SK-N-MC (cell line): ENCODE measurements around the gene FAM240B.

Source experiments
- DNase-seq: peaks from one replicate; pipeline ENCODE4 v3.0.0-alpha.2; 2011; ENCODE audit warnings: low read depth, low spot score
- H3K27ac ChIP-seq: fragments of 200-600 bp; sonication (generic); 2 replicates; pipeline ENCODE4 v1.5.1; 2016; ENCODE audit warnings: mixed run types
- H3K36me3 ChIP-seq: fragments of 200-600 bp; sonication (generic); 2 replicates; pipeline ENCODE4 v1.6.1; 2017; ENCODE audit warnings: antibody characterized with exemption, low read length, mixed read lengths; ENCODE audit not compliant: insufficient read depth
- H3K4me3 ChIP-seq: fragments of 200-600 bp; sonication (generic); 2 replicates; pipeline ENCODE4 v1.5.1; 2016
- H3K9ac ChIP-seq: fragments of 200-600 bp; sonication (generic); 2 replicates; pipeline ENCODE4 v1.8.0; 2017; ENCODE audit warnings: mixed run types, mixed read lengths; ENCODE audit not compliant: insufficient read length
- H3K9me3 ChIP-seq: fragments of 200-600 bp; sonication (generic); 2 replicates; pipeline ENCODE4 v1.6.1; 2017; ENCODE audit warnings: low read depth, mild to moderate bottlenecking, antibody characterized with exemption, low read length, moderate library complexity, mixed read lengths
- EZH2 ChIP-seq: fragments of 200-600 bp; sonication (generic); IDR thresholded peaks from one replicate; pipeline ENCODE4 v1.6.1; 2017; ENCODE audit warnings: antibody characterized with exemption
- FOXP2 ChIP-seq: optimal IDR thresholded peaks from 2 replicates; pipeline ENCODE3; 2011; ENCODE audit warnings: mild to moderate bottlenecking, moderate library complexity; ENCODE audit not compliant: insufficient read depth; ENCODE audit errors: extremely low read length, control extremely low read depth
- POLR2AphosphoS5 ChIP-seq: IDR thresholded peaks from 2 replicates; pipeline ENCODE4 v1.6.1; 2012; ENCODE audit warnings: mild to moderate bottlenecking, low read depth, low read length, borderline replicate concordance

The FAM240B gene

DNA sequence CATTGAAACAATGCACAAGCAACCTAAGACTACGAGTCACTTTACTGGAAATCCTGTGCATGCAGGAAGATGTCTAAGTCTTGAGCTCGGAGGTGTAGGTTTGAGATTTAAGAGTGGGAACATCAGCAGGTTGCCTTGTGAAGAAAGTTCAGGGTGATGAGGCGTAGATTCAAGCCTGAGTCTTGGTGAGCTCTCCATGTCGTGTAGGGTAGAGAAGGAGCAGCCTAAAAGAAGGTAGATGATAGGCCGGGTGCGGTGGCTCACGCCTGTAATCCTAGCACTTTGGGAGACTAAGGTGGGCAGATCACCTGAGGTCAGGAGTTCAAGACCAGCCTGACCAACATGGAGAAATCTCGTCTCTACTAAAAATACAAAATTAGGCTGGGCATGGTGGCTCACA is 69.4 kb downstream of the FAM240B start:
- no peaks in the 10 kb centered on the region for H3K9me3 ChIP-seq
- H3K4me3 ChIP-seq, result no peak overlapping the region
- no peak for DNase-seq
- no peaks in the 10 kb centered on the region for H3K36me3 ChIP-seq
- TF ChIP-seq FOXP2 (no peak), POLR2AphosphoS5 (no peak), EZH2 (no peak)
- H3K27ac ChIP-seq, result no peak overlapping the region
- no peak overlapping the region for H3K9ac ChIP-seq

DNA sequence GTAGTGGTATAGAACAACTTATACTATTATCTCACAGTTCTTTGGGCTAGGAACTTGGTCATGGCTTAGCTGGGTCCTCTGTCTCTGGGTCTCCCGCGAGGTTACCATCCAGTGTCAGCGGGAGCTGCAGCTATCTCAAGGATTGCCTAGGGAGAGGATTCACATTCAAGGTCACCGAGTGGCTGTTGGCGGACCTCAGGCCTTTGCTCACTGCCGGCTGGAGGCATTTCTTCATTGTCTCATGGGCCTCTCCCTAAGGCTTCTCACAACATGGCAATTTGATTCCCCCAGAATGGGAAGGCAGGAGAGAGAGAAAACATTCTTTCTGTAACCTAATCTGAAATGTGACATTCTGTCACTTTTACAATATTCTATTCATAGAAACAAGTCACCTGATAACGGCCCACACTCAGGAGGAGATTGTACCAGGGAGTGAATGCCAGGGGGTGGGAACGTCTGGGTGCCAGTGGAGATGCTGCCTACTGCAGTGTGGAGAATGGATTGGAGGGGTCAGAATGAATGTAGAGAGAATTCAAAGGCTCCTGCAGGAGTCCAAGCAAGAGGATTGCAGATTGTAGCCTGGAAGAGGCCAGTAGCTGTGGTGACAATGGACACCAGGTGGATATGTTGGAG is 70.1 kb downstream of the FAM240B start:
- no peak for DNase-seq
- Histone ChIP-seq H3K27ac (no peak overlapping the region), H3K36me3 (no peaks in the 10 kb centered on the region), H3K9me3 (no peaks in the 10 kb centered on the region), H3K4me3 (no peak overlapping the region), H3K9ac (no peak overlapping the region)
- TF ChIP-seq POLR2AphosphoS5, result no peak
- TF ChIP-seq EZH2, result no peak

DNA sequence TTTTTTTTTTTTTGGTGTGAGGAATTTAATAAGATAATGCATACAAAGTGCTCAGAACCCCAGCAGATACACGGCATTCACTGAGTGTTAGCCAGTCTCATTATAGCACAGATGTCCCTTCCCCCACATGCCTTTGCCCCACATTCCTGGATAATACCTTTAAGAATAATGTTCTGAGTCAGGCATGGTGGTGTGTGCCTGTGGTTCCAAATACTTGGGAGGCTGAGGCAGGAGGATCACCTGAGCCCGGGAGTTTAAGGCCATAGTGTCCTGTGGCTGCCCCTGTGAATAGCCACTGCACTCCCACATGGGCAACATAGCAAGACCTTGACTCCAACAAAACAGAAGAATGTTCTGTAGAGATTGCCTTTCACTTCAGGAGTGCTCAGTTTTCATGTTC is 75.3 kb downstream of the FAM240B start:
- Histone ChIP-seq H3K36me3 (no peaks in the 10 kb centered on the region), H3K9me3 (no peaks in the 10 kb centered on the region)
- TF ChIP-seq EZH2 (no peak), FOXP2 (no peak), POLR2AphosphoS5 (no peak)

More for the DNA sequence above, 75.3 kb downstream of the FAM240B start:
- no peak overlapping the region for H3K27ac ChIP-seq
- no peak for DNase-seq
- no peak overlapping the region for H3K9ac ChIP-seq
- no peak overlapping the region for H3K4me3 ChIP-seq
